Natural killer cell (primary cell): ENCODE data around the gene VWC2L. TPM values are rescaled to one million over a fixed set of nuclear protein-coding genes. Genes with fewer than 3 reads are reported as not detected.

ENCODE experiments used
- ATAC-seq, 3 donors: fragments of 150-1000 bp in 2 of 3; fragments of 200-7000 bp in 1 of 3; cut with Tn5 transposase; 1 replicate in 1 of 3; 2 replicates in 2 of 3; pipeline ENCODE4 v1.10.0; 2021; ENCODE audit warnings: mild to moderate bottlenecking in 2 of 3, moderate library complexity in 2 of 3
- DNase-seq, 2 donors: peaks; one replicate each; pipeline versions ENCODE4 v3.0.0 to v3.0.0-alpha.2; 2013 to 2021; ENCODE audit warnings: mixed read lengths in 1 of 2
- H3K27ac ChIP-seq: one replicate; pipeline ENCODE4 v1.5.1; 2013; ENCODE audit warnings: mild to moderate bottlenecking, low read length
- H3K27me3 ChIP-seq: one replicate; pipeline ENCODE4 v1.6.1; 2013; ENCODE audit warnings: low read length; ENCODE audit not compliant: control insufficient read depth, insufficient read depth
- H3K36me3 ChIP-seq: one replicate; pipeline ENCODE4 v1.6.1; 2013; ENCODE audit warnings: low read length; ENCODE audit not compliant: control insufficient read depth, insufficient read depth
- H3K4me1 ChIP-seq: one replicate; pipeline ENCODE4 v1.6.1; 2013; ENCODE audit warnings: low read length; ENCODE audit not compliant: control insufficient read depth, insufficient read depth
- H3K4me3 ChIP-seq: one replicate; pipeline ENCODE4 v1.5.1; 2013; ENCODE audit warnings: low read length
- H3K9me3 ChIP-seq: one replicate; pipeline ENCODE4 v1.6.1; 2013; ENCODE audit warnings: low read length; ENCODE audit not compliant: control insufficient read depth, insufficient read depth
- H3K27ac Mint-ChIP-seq, 2 donors: one replicate each; pipeline ENCODE4 v1.8.0; 2022; ENCODE audit warnings: mild to moderate bottlenecking in 2 of 2, mixed read lengths in 2 of 2, moderate library complexity in 1 of 2
- H3K27me3 Mint-ChIP-seq, 2 donors: one replicate each; pipeline ENCODE4 v1.8.0; 2022; ENCODE audit warnings: low read depth in 2 of 2, mixed read lengths in 2 of 2
- H3K36me3 Mint-ChIP-seq: one replicate; pipeline ENCODE4 v1.8.0; 2022; ENCODE audit warnings: mixed read lengths
- H3K4me1 Mint-ChIP-seq, 2 donors: one replicate each; pipeline ENCODE4 v1.8.0; 2022; ENCODE audit warnings: mixed read lengths in 2 of 2
- H3K4me3 Mint-ChIP-seq: one replicate; pipeline ENCODE4 v1.8.0; 2022; ENCODE audit warnings: mild to moderate bottlenecking, moderate library complexity, mixed read lengths
- H3K9me3 Mint-ChIP-seq, 2 donors: one replicate each; pipeline ENCODE4 v1.8.0; 2022; ENCODE audit warnings: mixed read lengths in 2 of 2
- CTCF ChIP-seq: fragments of 200-600 bp; IDR thresholded peaks from one replicate; pipeline ENCODE4 v1.8.0; 2022; ENCODE audit warnings: antibody characterized with exemption
- WGBS: methylation state at CpG from one replicate; pipeline ENCODE4 v1.1.7; 2013; ENCODE audit warnings: missing lambda C conversion rate; ENCODE audit not compliant: insufficient coverage; 5-methylcytosine and 5-hydroxymethylcytosine counted together
- intact Hi-C: fragments of 100-400 bp; cut with micrococcal nuclease; formaldehyde crosslinking; loops from one replicate; pipeline ENCODE4 v1.14.2; 2022
- total RNA-seq, 4 donors: library from RNA; stranded (reverse); fragments of 120-200 nt in 1 of 4; gene quantifications; one replicate each; pipeline versions ENCODE4 v1.2.3 to v1.2.4, GENCODE V29; 2013 to 2022

The VWC2L gene
- total RNA-seq, 3 donors from 2014 or later (not counting 1 experiment from before 2014, with no cell fraction given) = not detected

- no peaks in the 10 kb centered on the region for H3K4me1 ChIP-seq
- intact Hi-C loops = no loop called here
Observed at GRCh38 chr2:214469728-214470127, 58.9 kb downstream of the VWC2L start.

GRCh38 chr2:214471382-214471781 lies 60.5 kb downstream of the VWC2L start:
- Histone ChIP-seq H3K27me3 (no peaks in the 10 kb centered on the region), H3K27ac (no peak overlapping the region), H3K4me3 (no peak overlapping the region), H3K9me3 (no peaks in the 10 kb centered on the region), H3K36me3 (no peaks in the 10 kb centered on the region), H3K4me1 (no peaks in the 10 kb centered on the region)
- H3K4me3 Mint-ChIP-seq = no peak overlapping the region
- DNase-seq = no peak
- no peaks in the 10 kb centered on the region for H3K36me3 Mint-ChIP-seq
- H3K27me3 Mint-ChIP-seq = no peaks in the 10 kb centered on the region
- H3K27ac Mint-ChIP-seq = no peak overlapping the region
- no peak for TF ChIP-seq CTCF
- no CpG with 5 or more reads among the region's 1 CpG for WGBS
- intact Hi-C loops = no loop called here
- no peak for ATAC-seq
- peaks cover 4 to 5% of the 10 kb centered on the region in 2 donors for H3K9me3 Mint-ChIP-seq
- H3K4me1 Mint-ChIP-seq = no peaks in the 10 kb centered on the region

More at GRCh38 chr2:214469728-214470127, 58.9 kb downstream of the VWC2L start:
- TF ChIP-seq CTCF = no peak
- Histone ChIP-seq H3K27me3 (no peaks in the 10 kb centered on the region), H3K36me3 (no peaks in the 10 kb centered on the region), H3K27ac (no peak overlapping the region), H3K9me3 (no peaks in the 10 kb centered on the region), H3K4me3 (no peak overlapping the region)
- H3K27me3 Mint-ChIP-seq = no peaks in the 10 kb centered on the region
- no peaks in the 10 kb centered on the region for H3K4me1 Mint-ChIP-seq
- WGBS = no CpG with 5 or more reads among the region's 3 CpGs
- H3K27ac Mint-ChIP-seq = no peak overlapping the region
- no peak overlapping the region for H3K4me3 Mint-ChIP-seq
- H3K9me3 Mint-ChIP-seq = peaks cover 4% of the 10 kb centered on the region in 2 donors
- no peak for DNase-seq
- H3K36me3 Mint-ChIP-seq = no peaks in the 10 kb centered on the region
- ATAC-seq = no peak

GRCh38 chr2:214471990-214472389 lies 61.1 kb downstream of the VWC2L start:
- Histone ChIP-seq H3K9me3 (no peaks in the 10 kb centered on the region), H3K36me3 (no peaks in the 10 kb centered on the region), H3K4me1 (no peaks in the 10 kb centered on the region), H3K4me3 (no peak overlapping the region), H3K27me3 (no peaks in the 10 kb centered on the region), H3K27ac (no peak overlapping the region)
- H3K9me3 Mint-ChIP-seq = peaks cover 4% of the 10 kb centered on the region in 2 donors
- intact Hi-C loops = no loop called here
- no peaks in the 10 kb centered on the region for H3K36me3 Mint-ChIP-seq
- no peak for TF ChIP-seq CTCF
- H3K27ac Mint-ChIP-seq = no peak overlapping the region
- ATAC-seq (no peak), DNase-seq (no peak)
- H3K4me3 Mint-ChIP-seq = no peak overlapping the region
- no peaks in the 10 kb centered on the region for H3K27me3 Mint-ChIP-seq
- 80% methylated on average over 1 of the region's 1 CpG for WGBS
- H3K4me1 Mint-ChIP-seq = no peaks in the 10 kb centered on the region

GRCh38 chr2:214477305-214477704 lies 66.5 kb downstream of the VWC2L start:
- no peak for TF ChIP-seq CTCF
- intact Hi-C loops = no loop called here
- DNase-seq = no peak
- Histone ChIP-seq H3K4me3 (no peak overlapping the region), H3K4me1 (no peaks in the 10 kb centered on the region), H3K27me3 (no peaks in the 10 kb centered on the region), H3K27ac (no peak overlapping the region), H3K36me3 (no peaks in the 10 kb centered on the region), H3K9me3 (no peaks in the 10 kb centered on the region)
- Mint-ChIP-seq H3K36me3 (no peaks in the 10 kb centered on the region), H3K27ac (no peak overlapping the region), H3K4me3 (no peak overlapping the region), H3K4me1 (no peaks in the 10 kb centered on the region), H3K9me3 (peaks cover 0 to 5% of the 10 kb centered on the region in 2 donors), H3K27me3 (no peaks in the 10 kb centered on the region)
- WGBS = 70% methylated on average over 2 of the region's 2 CpGs
- no peak for ATAC-seq
